Activated CD4-positive, alpha-beta T cell treated with anti-CD3 and anti-CD28 coated beads for 4 hours (primary cell): ENCODE data around the gene KLK15.
A peak's percentile ranks its signal among the peaks of the same experiment; 100 is the strongest.
"Not testable (repeated sequence)": the region's sequence is repeated elsewhere in the genome, so short reads cannot be mapped to it uniquely, and the experiment has no call there.

Experiments
- DNase-seq, 2 donors: peaks; one replicate each; pipeline ENCODE4 v3.0.0-alpha.2; 2020

The KLK15 gene

GRCh38 chr19:50794876-50795663 is 38.3 kb downstream of the KLK15 start:
- peak in 1 of 2 donors; percentile 11 for DNase-seq

DNA sequence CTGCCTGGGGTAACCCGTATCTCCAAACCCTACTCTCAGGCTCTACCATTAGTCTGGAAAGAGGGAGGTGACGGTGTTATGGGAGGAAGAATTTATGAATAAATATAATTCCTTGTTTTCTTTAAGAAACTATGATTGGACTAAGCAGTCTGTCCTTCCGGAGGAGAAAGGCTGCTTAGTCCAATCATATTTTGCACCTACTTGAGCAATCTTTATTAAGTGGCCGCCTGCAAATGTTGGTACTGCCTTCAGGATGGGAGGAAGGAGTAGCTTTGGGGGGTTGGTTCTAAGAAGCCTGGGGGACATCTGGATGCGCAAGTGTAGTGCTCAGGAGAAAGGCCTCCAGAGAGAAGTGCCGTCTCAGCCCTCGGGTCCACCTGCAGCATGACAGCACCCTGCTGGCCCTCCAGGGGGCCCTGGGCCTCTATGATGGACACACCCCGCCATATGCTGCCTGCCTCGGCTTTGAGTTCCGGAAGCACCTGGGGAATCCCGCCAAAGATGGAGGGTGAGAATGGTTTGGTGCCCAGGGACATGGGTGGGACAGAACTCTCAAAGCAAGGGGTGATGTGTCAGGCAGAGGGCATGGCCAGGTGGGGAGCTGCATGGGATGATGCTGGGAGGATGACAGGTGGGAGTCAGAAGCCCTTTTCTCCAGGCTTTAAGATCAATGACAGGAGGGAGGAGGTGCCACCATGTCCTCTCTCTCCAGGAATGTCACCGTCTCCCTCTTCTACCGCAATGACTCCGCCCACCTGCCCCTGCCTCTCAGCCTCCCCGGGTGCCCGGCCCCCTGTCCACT is 39.1 kb downstream of the KLK15 start:
- DNase-seq, result no peak

DNA sequence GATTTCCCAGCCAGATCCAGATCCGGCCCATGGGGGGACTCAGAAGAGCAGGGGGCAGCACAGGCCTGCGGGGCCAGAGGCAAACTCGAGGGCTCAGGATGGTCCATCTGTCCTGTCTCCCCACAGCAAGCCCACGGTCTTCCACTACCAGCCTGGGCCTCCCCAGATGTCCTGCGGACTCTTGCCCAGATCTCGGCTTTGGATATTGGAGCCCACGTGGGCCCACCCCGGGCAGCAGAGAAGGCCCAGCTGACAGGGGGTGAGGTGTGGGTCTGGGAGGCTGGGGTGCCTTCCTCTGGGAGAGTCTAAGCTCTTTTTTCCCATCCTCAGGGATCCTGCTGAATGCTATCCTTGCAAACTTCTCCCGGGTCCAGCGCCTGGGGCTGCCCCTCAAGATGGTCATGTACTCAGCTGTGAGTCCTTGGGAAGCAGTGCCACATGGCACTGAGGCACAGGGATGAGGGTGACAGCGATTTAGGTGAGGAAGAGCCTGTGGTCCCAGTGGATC is 39.8 kb downstream of the KLK15 start:
- DNase-seq, result no peak

DNA sequence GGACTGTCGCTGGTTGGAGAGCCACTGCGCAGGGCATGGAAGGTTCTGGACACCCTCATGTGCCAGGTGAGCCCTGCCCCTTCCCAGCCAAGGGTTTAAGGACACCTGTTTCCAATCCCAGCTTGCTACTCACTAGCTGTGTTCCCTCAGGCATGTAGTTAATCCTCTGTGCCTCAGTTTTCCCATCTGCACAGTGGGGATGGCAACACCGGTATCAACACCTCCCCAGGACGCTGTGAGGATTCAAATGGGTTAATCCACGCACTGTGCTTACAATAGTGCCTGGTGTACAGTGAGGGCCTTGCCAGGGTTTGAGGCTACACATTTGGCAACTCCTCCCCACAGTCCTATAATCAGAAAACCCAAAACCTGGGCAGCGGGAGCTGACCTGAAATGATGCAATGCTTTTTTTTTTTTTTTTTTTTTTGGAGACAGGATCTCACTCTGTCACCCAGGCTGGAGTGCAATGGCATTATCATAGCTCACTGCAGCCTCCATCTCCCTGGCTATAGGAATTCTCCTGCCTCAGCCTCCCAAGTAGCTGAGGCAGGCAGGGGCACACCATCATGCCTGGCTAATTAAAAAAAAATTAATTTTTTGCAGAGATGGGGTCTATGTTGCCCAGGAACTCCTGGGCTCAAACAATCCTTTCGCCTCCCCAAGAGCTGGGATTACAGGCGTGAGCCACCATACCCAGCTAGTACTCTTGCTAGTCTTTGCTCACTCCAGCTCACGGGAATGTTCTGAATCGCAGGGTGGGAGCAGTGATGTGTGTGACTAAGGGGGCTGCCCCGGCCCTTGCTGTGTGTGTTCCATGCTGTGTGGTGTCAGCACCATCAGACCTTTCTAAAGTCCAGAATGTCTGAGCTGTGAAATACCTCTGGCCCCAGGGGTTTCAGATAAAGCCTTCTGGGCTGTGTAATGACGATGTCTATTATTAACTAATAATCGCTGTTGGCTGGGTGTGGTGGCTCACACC is 40.8 kb downstream of the KLK15 start:
- no peak for DNase-seq

DNA sequence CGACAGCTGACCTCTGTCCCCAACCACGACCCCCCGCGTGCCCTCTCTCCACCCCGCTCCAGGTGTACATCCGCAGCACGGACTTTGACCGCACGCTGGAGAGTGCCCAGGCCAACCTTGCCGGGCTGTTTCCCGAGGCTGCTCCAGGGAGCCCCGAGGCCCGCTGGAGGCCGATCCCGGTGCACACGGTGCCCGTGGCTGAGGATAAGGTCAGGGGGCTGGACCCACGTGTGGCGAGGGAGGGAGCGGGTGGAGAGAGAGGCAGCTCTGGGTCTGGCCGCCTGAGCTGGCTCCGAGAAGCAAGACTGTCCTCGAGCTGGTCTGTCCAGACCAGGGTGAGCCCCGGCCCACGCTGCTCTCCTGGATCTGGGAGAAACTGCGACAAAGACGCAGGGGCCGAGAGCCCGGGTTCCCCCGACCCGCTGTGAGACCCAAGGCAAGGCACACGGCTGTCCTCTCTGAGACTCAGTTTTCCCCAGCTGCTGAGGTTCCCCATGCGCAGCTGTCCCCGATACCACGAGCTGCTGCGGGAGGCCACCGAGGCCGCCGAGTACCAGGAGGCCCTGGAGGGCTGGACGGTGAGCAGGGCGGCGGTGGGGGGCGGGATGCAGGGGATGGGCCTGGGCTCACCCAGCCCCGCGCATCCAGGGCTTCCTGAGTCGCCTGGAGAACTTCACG is 41.6 kb downstream of the KLK15 start:
- no peak for DNase-seq

DNA sequence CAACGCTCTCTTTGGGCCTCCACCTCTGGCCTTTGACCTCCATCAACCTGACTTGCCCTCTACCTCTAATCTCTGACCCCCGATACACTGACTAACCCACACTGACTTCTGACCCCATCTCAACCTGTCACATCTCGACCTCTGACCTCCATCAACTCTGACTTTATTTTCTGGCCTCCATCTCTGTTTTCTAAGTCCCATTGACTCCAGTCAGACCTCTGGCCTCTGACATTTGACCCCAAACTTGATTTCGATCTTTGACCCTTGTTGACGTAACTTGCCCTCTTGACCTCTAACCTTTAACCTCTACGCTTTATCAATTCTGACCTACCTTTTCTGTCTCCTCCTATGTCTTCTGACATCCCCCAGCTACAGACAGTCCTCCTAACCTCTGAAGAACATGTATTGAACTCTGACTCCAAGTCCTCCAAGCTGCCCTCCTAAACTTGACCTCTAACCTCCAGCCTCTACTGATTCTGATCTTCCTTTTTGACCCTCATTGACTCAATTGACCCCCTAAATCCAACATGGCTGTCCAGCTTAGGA is 42.4 kb downstream of the KLK15 start:
- no peak for DNase-seq

DNA sequence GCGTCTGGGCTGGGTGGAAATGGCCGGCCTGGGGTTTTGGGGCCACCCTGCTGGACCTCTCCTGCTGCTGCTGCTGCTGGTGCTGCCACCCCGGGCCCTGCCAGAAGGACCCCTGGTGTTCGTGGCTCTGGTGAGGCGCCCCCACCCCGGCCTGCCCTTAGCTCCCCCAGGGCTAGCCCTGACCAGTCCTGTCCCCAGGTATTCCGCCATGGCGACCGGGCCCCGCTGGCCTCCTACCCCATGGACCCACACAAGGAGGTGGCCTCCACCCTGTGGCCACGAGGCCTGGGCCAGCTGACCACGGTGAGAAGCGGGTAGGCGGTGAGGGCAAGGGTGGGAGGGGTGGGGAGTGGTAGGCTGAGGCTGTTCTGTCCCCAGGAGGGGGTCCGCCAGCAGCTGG is 43.0 kb downstream of the KLK15 start, which contains the start of gene ACP4:
Gene ACP4 (plus strand): TSS at position 20 of the 400 bp plus-strand sequence. CDS start 0 bp downstream, at position 20.
- no peak for DNase-seq

DNA sequence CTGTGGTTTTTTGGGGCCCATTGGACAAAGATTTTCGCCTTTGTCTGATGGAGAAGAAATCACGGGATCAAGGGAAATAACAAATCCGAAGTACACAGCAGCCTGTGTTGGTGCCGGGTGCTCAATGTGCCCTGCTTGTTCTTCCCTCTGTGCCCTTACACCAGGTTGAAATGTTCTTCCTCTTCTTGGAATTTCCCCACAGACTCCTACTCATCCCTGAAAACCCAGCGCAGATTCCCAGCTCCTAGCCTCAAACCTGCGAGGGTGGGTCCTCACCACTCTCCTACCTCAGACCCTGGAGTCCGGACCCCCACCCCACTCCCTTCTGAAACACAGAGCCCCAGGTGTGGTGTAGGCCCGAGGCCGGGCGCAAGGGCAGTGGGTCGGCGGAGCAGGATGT is 48.0 kb downstream of the KLK15 start:
- no peak for DNase-seq

- no peak for DNase-seq
Observed at GRCh38 chr19:50784710-50785109, 48.7 kb downstream of the KLK15 start.

GRCh38 chr19:50783848-50784152 is 49.6 kb downstream of the KLK15 start:
- DNase-seq, result not testable (repeated sequence)

- DNase-seq, result no peak
Observed at GRCh38 chr19:50780753-50781435, 52.5 kb downstream of the KLK15 start.

- DNase-seq, result no peak
Observed at GRCh38 chr19:50779504-50780457, 53.6 kb downstream of the KLK15 start.

- DNase-seq, result no peak
Observed at GRCh38 chr19:50778906-50779430, 54.4 kb downstream of the KLK15 start.

DNA sequence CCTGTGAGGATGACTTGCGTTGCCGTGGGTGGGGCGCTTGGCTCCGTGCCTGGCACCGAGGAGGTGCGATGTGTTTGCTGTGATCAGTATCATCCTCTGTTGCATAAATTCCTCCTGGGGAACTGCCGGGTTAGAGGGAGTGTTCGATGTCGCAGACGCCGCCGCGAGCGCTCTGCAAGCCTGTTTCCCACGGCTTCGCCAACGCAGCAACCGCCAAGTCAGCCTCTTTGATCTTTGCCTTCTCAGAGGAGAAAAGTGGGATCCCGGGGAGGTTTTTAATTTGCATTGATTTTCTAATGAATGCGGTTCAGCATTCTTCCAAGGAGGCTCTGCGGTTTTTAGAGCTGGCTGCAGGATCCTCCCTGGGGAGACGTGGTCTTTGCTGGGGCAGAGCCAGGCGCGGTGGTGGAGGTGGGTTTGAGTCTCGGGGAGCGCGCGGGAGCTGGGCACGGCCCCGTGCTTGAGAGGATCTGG is 55.5 kb downstream of the KLK15 start:
- DNase-seq, result no peak

GRCh38 chr19:50777261-50777660 is 56.1 kb downstream of the KLK15 start:
- DNase-seq, result no peak

GRCh38 chr19:50776131-50776530 is 57.2 kb downstream of the KLK15 start:
- DNase-seq, result no peak
